Osteoblast (primary cell): ENCODE data around the gene SMARCB1. TPM values are rescaled to one million over a fixed set of nuclear protein-coding genes. Genes with fewer than 3 reads are reported as not detected.

ENCODE experiments used
- DNase-seq: peaks from one replicate; pipeline ENCODE4 v3.0.0; 2011; ENCODE audit warnings: low spot score, mixed read lengths; ENCODE audit not compliant: insufficient read length; ENCODE audit errors: missing footprints
- H2AFZ ChIP-seq: 2 replicates; pipeline ENCODE4 v1.6.0; 2011; ENCODE audit warnings: mild to moderate bottlenecking, low read length
- H3K27ac ChIP-seq: 2 replicates; pipeline ENCODE4 v1.5.1; 2011; ENCODE audit warnings: mild to moderate bottlenecking, low read depth, low read length, moderate library complexity
- H3K27me3 ChIP-seq: 2 replicates; pipeline ENCODE4 v1.6.0; 2012; ENCODE audit warnings: mild to moderate bottlenecking, control low read depth, inconsistent platforms, low read length, moderate library complexity; ENCODE audit not compliant: insufficient read depth
- H3K36me3 ChIP-seq: 2 replicates; pipeline ENCODE4 v1.5.1; 2011; ENCODE audit warnings: mild to moderate bottlenecking, low read length, control low read depth, moderate library complexity; ENCODE audit not compliant: insufficient read depth
- H3K4me1 ChIP-seq: 2 replicates; pipeline ENCODE4 v1.5.1; 2011; ENCODE audit warnings: mild to moderate bottlenecking, low read length, control low read depth, moderate library complexity; ENCODE audit not compliant: insufficient read depth
- H3K4me2 ChIP-seq: 2 replicates; pipeline ENCODE4 v1.6.0; 2011; ENCODE audit warnings: mild to moderate bottlenecking, low read length; ENCODE audit not compliant: insufficient read depth
- H3K4me3 ChIP-seq: fragments of 200-600 bp; sonication (generic); 3 replicates; pipeline ENCODE4 v1.5.1; 2012; ENCODE audit warnings: mild to moderate bottlenecking, low read length, inconsistent platforms; ENCODE audit not compliant: insufficient read depth
- H3K79me2 ChIP-seq: 2 replicates; pipeline ENCODE4 v1.6.0; 2012; ENCODE audit warnings: mild to moderate bottlenecking, low read length, control low read depth, inconsistent platforms; ENCODE audit not compliant: insufficient read depth
- H3K9me3 ChIP-seq: 2 replicates; pipeline ENCODE4 v1.5.1; 2011; ENCODE audit warnings: low read depth, low read length, control low read depth
- H4K20me1 ChIP-seq: 2 replicates; pipeline ENCODE4 v1.6.0; 2012; ENCODE audit warnings: mild to moderate bottlenecking, low read length, control low read depth; ENCODE audit not compliant: insufficient read depth
- CTCF ChIP-seq: IDR thresholded peaks from 2 replicates; pipeline ENCODE4 v1.5.1; 2011; ENCODE audit warnings: mild to moderate bottlenecking, low read depth, low read length, moderate library complexity; ENCODE audit errors: extremely low read depth
- total RNA-seq: library from RNA; depleted of rRNA; stranded (reverse); fragments of >200 nt; gene quantifications from 2 replicates; pipeline ENCODE4 v1.2.3, GENCODE V29; 2012

Gene SMARCB1
- total RNA-seq, 1 donor: 49.2 TPM

GRCh38 chr22:23750367-23750713 lies 36.4 kb upstream of the SMARCB1 start:
- no peak for TF ChIP-seq CTCF
- Histone ChIP-seq H3K4me2 (peak overlapping the region; percentile 97), H3K79me2 (peaks cover 11% of the 10 kb centered on the region), H3K27ac (peak overlapping the region; percentile 8), H3K36me3 (peaks cover under 1% of the 10 kb centered on the region), H3K4me1 (peaks cover 13% of the 10 kb centered on the region), H3K4me3 (peak overlapping the region; percentile 89), H2AFZ (peak overlapping the region; percentile 80), H3K27me3 (no peaks in the 10 kb centered on the region), H3K9me3 (no peaks in the 10 kb centered on the region), H4K20me1 (peaks cover 4% of the 10 kb centered on the region)
- DNase-seq: peak; percentile 72

DNA sequence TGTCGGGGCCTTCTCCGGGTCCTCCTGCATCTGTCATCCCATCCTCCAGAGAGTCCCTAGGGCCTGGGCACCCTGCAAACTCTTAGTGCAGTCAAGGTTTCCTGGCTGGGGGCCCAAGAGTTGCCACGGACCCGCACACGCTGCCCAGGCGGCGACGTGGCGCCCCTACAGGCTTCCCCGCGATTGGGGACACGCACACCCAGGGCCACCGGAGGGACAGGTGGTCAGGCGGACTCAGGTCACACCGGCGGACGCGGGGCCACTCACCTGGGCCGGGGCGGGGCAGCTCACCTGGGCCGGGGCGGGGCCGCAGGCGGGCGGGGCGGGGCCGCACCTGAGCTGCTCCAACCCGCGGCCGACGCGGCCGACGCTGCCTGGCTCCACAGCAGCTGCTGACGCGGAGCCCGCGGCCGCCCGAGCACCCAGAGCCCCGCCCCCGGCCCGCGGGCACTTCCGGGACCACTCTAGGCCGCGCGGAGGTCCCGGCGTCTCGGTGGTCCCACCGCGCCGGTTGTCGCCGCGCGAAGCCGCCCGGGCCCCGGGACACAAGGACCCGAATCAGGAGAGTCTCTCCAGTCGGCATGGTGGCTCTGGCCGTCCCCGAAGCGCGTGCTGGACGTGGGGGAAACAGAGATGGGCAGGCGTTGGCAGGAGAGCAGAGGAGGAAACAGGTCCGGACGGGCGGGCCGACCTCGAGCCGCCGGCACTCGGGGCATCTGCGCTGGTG lies 35.9 kb upstream of the SMARCB1 start, which contains the start of gene ZNF70:
ZNF70 (minus strand) TSS at position 399 of the 727 bp plus-strand sequence. CDS start 5,972 bp downstream, outside the sequence.
- DNase-seq: peak; percentile 98

DNA sequence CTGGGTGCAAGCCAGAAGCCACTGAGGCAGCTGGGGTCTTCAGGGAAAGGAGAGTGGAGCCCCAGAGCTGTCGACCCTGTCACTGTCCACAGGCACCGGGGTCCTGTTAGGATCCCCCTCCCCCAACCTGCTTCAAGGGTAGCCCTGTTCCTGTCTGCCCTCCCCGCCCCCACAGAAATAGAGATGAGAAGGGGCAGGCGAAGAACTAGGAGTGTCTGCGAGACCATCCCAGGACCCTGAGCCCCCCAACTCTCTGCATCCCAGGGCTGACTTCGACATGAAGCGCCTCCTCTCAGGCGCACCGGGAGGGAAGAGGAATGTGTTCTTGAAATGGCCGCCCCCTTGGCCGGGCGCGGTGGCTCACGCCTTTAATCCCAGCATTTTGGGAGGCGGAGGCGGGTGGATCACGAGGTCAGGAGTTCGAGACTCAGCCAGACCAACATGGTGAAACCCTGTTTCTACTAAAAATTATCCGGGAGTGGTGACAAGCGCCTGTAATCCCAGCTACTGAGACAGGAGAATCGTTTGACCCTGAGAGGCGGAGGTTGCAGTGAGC lies 35.2 kb upstream of the SMARCB1 start:
- Histone ChIP-seq H3K36me3 (no peaks in the 10 kb centered on the region), H3K9me3 (no peaks in the 10 kb centered on the region), H3K27ac (peak overlapping the region; percentile 75), H3K4me1 (peaks cover 13% of the 10 kb centered on the region), H3K4me2 (peak overlapping the region; percentile 85), H3K79me2 (peaks cover 11% of the 10 kb centered on the region), H4K20me1 (peaks cover 4% of the 10 kb centered on the region), H3K4me3 (peak overlapping the region; percentile 89), H2AFZ (peak overlapping the region; percentile 95), H3K27me3 (no peaks in the 10 kb centered on the region)
- TF ChIP-seq CTCF: no peak
- no peak for DNase-seq

More for the DNA sequence above, 35.9 kb upstream of the SMARCB1 start, which contains the start of gene ZNF70:
- H3K27ac ChIP-seq: peak within 1 kb of the TSS; percentile 75
- H2AFZ ChIP-seq: peak within 1 kb of the TSS; percentile 95
- H3K27me3 ChIP-seq: no peaks in the 10 kb centered on the region
- TF ChIP-seq CTCF: no peak
- peak within 1 kb of the TSS; percentile 89 for H3K4me3 ChIP-seq
- peak within 1 kb of the TSS; percentile 97 for H3K4me2 ChIP-seq
- H3K36me3 ChIP-seq: no peaks in the 10 kb centered on the region
- no peaks in the 10 kb centered on the region for H3K9me3 ChIP-seq
- H3K4me1 ChIP-seq: peaks cover 13% of the 10 kb centered on the region
- peaks cover 11% of the 10 kb centered on the region for H3K79me2 ChIP-seq
- peaks cover 4% of the 10 kb centered on the region for H4K20me1 ChIP-seq

- peak; percentile 42 for DNase-seq
- peaks cover under 1% of the 10 kb centered on the region for H4K20me1 ChIP-seq
- no peaks in the 10 kb centered on the region for H3K9me3 ChIP-seq
- H2AFZ ChIP-seq: no peak overlapping the region
- TF ChIP-seq CTCF: no peak
- no peak overlapping the region for H3K4me2 ChIP-seq
- no peak overlapping the region for H3K4me3 ChIP-seq
- no peaks in the 10 kb centered on the region for H3K27me3 ChIP-seq
- no peak overlapping the region for H3K27ac ChIP-seq
- peaks cover 13% of the 10 kb centered on the region for H3K4me1 ChIP-seq
- no peaks in the 10 kb centered on the region for H3K36me3 ChIP-seq
- peaks cover 5% of the 10 kb centered on the region for H3K79me2 ChIP-seq
Observed at GRCh38 chr22:23752090-23752691, 34.6 kb upstream of the SMARCB1 start.
